A549 treated with CORT108297 at 1 μM for 4 hours (cell line): ENCODE results near the gene SAP130. TPM values are rescaled to one million over a fixed set of nuclear protein-coding genes. Genes with fewer than 3 reads are reported as not detected.

Experiments used
- total RNA-seq: library from RNA; stranded (reverse); fragments of 200-300 nt; extraction: Qiagen RNA extraction; gene quantifications from 5 replicates; pipeline ENCODE4 v1.2.3, GENCODE V29; 2022

Gene SAP130
- total RNA-seq: 9.8 to 13.3 TPM (median 12.2 TPM) in 5 replicates

DNA sequence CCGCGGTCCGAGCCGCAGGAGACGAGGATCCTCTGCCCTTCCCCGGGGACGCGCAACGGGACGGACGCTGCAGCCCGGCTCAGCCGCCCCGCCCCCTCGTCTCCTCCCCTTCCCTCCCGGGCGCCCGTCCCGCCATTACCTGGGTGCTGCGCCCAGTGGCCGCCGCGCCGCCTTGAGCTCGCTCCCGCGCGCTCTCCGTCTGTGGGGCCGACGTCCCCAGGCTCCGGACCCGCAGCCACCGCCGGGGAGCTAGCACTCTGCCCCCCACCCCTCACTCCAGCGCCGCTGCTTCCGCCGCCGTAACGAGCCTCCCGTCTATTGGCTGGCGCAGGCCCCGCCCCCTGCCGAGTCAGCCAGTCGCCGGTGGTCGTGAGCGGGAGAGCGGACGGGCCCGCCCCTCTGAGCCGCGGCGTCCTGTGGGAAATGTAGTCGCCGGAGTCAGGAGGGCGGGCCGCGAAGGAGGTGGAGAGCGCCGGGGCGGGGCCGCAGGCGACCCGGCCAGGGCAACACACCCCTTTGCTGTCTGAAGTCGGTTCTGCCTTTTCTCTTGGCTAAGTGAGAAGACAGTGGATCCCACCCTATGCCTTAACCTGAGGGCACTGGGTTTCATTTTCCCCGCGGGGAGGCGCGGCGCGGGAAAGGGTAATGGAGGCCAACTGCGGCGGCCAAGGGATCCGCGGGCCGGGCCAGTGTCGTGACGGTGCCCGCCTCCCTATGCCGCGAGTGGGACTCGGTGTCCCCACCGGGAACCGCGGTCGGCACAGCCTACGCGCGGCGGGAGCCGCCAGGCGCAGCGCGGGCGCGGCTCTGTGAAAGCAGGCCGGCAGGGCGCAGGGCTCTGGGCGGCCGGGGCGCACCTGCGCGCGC is at the start of gene SAP130:
Gene SAP130 (minus strand): TSS at position 259 of the 867 bp plus-strand sequence. CDS start 1,767 bp downstream, outside the sequence.

Other genes with a start within 250 kb of the SAP130 start
- gene WDR33, start 216.9 kb downstream of the SAP130 start, total RNA-seq: 18.4 to 26.3 TPM (median 23.1 TPM) in 5 replicates
- 48.7 to 56.5 TPM (median 53.5 TPM) in 5 replicates for gene POLR2D, start 169.9 kb downstream of the SAP130 start, total RNA-seq
- 16.7 to 20.2 TPM (median 18.3 TPM) in 5 replicates for gene AMMECR1L, start 142.1 kb downstream of the SAP130 start, total RNA-seq
- 17.5 to 22.9 TPM (median 19.9 TPM) in 5 replicates for gene UGGT1, start 63.1 kb upstream of the SAP130 start, total RNA-seq